SH-SY5Y (cell line): ENCODE data around the gene ESR2.

Source experiments
- GATA2 ChIP-seq: IDR thresholded peaks from 2 replicates; pipeline ENCODE4 v1.6.1; 2011; ENCODE audit warnings: mild to moderate bottlenecking, low read depth, low read length
- GATA3 ChIP-seq: IDR thresholded peaks from 2 replicates; pipeline ENCODE4 v1.6.1; 2011; ENCODE audit warnings: low read depth, mild to moderate bottlenecking, low read length, moderate library complexity

- TF ChIP-seq GATA3 (no peak), GATA2 (no peak)
Measured at GRCh38 chr14:64186231-64187129, 107.7 kb downstream of the ESR2 start.
